Natural killer cell (primary cell): Measurements from ENCODE around the gene FOXB2. TPM values are rescaled to one million over a fixed set of nuclear protein-coding genes. Genes with fewer than 3 reads are reported as not detected.

ENCODE experiments used
- ATAC-seq, 3 donors: fragments of 150-1000 bp in 2 of 3; fragments of 200-7000 bp in 1 of 3; cut with Tn5 transposase; 1 replicate in 1 of 3; 2 replicates in 2 of 3; pipeline ENCODE4 v1.10.0; 2021; ENCODE audit warnings: mild to moderate bottlenecking in 2 of 3, moderate library complexity in 2 of 3
- DNase-seq, 2 donors: peaks; one replicate each; pipeline versions ENCODE4 v3.0.0 to v3.0.0-alpha.2; 2013 to 2021; ENCODE audit warnings: mixed read lengths in 1 of 2
- H3K27ac ChIP-seq: one replicate; pipeline ENCODE4 v1.5.1; 2013; ENCODE audit warnings: mild to moderate bottlenecking, low read length
- H3K27me3 ChIP-seq: one replicate; pipeline ENCODE4 v1.6.1; 2013; ENCODE audit warnings: low read length; ENCODE audit not compliant: control insufficient read depth, insufficient read depth
- H3K36me3 ChIP-seq: one replicate; pipeline ENCODE4 v1.6.1; 2013; ENCODE audit warnings: low read length; ENCODE audit not compliant: control insufficient read depth, insufficient read depth
- H3K4me1 ChIP-seq: one replicate; pipeline ENCODE4 v1.6.1; 2013; ENCODE audit warnings: low read length; ENCODE audit not compliant: control insufficient read depth, insufficient read depth
- H3K4me3 ChIP-seq: one replicate; pipeline ENCODE4 v1.5.1; 2013; ENCODE audit warnings: low read length
- H3K9me3 ChIP-seq: one replicate; pipeline ENCODE4 v1.6.1; 2013; ENCODE audit warnings: low read length; ENCODE audit not compliant: control insufficient read depth, insufficient read depth
- H3K27ac Mint-ChIP-seq, 2 donors: one replicate each; pipeline ENCODE4 v1.8.0; 2022; ENCODE audit warnings: mild to moderate bottlenecking in 2 of 2, mixed read lengths in 2 of 2, moderate library complexity in 1 of 2
- H3K27me3 Mint-ChIP-seq, 2 donors: one replicate each; pipeline ENCODE4 v1.8.0; 2022; ENCODE audit warnings: low read depth in 2 of 2, mixed read lengths in 2 of 2
- H3K36me3 Mint-ChIP-seq: one replicate; pipeline ENCODE4 v1.8.0; 2022; ENCODE audit warnings: mixed read lengths
- H3K4me1 Mint-ChIP-seq, 2 donors: one replicate each; pipeline ENCODE4 v1.8.0; 2022; ENCODE audit warnings: mixed read lengths in 2 of 2
- H3K4me3 Mint-ChIP-seq: one replicate; pipeline ENCODE4 v1.8.0; 2022; ENCODE audit warnings: mild to moderate bottlenecking, moderate library complexity, mixed read lengths
- H3K9me3 Mint-ChIP-seq, 2 donors: one replicate each; pipeline ENCODE4 v1.8.0; 2022; ENCODE audit warnings: mixed read lengths in 2 of 2
- WGBS: methylation state at CpG from one replicate; pipeline ENCODE4 v1.1.7; 2013; ENCODE audit warnings: missing lambda C conversion rate; ENCODE audit not compliant: insufficient coverage; 5-methylcytosine and 5-hydroxymethylcytosine counted together
- intact Hi-C: fragments of 100-400 bp; cut with micrococcal nuclease; formaldehyde crosslinking; loops from one replicate; pipeline ENCODE4 v1.14.2; 2022
- total RNA-seq, 4 donors: library from RNA; stranded (reverse); fragments of 120-200 nt in 1 of 4; gene quantifications; one replicate each; pipeline versions ENCODE4 v1.2.3 to v1.2.4, GENCODE V29; 2013 to 2022
- TF ChIP-seq, protein P1 (sequence below): fragments of 200-600 bp; IDR thresholded peaks from one replicate; pipeline ENCODE4 v1.8.0; 2022; ENCODE audit warnings: antibody characterized with exemption

The FOXB2 gene
- total RNA-seq, 3 donors from 2014 or later (not counting 1 experiment from before 2014, with no cell fraction given): not detected

DNA sequence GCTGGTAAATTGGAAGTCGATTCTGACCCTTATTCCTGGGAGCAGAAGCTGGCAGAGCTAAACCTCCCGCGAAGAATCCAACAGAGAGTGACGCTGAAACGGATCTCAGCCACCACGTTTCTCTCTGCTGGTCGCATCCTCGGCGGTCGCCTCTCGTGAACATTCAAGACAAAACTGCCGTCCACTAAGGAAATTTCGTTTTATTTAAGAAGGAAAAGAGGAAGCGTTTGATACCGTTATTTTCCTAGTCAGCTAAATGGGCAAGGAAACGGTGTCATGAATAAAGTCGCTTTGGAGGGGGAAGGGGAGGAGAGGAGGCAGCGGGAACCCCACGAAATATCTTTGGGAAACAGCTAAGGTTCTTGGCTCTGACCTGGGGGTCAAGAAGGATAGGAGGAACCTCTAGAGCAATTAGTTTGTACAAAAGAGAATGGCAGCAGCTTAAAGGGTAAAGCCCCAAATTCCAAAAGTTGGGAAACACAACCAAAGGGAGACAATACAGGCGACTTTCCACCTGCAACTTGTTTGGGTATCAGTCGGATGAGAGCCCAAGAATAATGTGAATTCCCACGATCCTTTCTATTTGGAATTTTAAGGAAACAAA, 1.9 kb downstream of the FOXB2 start:
- intact Hi-C loops: no loop called here
- Mint-ChIP-seq H3K4me3 (peak overlapping the region; percentile 37), H3K36me3 (no peaks in the 10 kb centered on the region), H3K4me1 (peaks cover 9% of the 10 kb centered on the region in 2 donors), H3K27ac (no peak overlapping the region), H3K9me3 (no peaks in the 10 kb centered on the region), H3K27me3 (peaks cover 61 to 75% of the 10 kb centered on the region in 2 donors)
- ATAC-seq (no peak), DNase-seq (no peak)
- Histone ChIP-seq H3K4me3 (no peak overlapping the region), H3K4me1 (peaks cover 9% of the 10 kb centered on the region), H3K9me3 (no peaks in the 10 kb centered on the region), H3K36me3 (no peaks in the 10 kb centered on the region), H3K27ac (no peak overlapping the region), H3K27me3 (peaks cover 56% of the 10 kb centered on the region)
- TF ChIP-seq, protein P1, sequence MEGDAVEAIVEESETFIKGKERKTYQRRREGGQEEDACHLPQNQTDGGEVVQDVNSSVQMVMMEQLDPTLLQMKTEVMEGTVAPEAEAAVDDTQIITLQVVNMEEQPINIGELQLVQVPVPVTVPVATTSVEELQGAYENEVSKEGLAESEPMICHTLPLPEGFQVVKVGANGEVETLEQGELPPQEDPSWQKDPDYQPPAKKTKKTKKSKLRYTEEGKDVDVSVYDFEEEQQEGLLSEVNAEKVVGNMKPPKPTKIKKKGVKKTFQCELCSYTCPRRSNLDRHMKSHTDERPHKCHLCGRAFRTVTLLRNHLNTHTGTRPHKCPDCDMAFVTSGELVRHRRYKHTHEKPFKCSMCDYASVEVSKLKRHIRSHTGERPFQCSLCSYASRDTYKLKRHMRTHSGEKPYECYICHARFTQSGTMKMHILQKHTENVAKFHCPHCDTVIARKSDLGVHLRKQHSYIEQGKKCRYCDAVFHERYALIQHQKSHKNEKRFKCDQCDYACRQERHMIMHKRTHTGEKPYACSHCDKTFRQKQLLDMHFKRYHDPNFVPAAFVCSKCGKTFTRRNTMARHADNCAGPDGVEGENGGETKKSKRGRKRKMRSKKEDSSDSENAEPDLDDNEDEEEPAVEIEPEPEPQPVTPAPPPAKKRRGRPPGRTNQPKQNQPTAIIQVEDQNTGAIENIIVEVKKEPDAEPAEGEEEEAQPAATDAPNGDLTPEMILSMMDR: no peak
- 6% methylated on average over 22 of the region's 22 CpGs for WGBS

DNA sequence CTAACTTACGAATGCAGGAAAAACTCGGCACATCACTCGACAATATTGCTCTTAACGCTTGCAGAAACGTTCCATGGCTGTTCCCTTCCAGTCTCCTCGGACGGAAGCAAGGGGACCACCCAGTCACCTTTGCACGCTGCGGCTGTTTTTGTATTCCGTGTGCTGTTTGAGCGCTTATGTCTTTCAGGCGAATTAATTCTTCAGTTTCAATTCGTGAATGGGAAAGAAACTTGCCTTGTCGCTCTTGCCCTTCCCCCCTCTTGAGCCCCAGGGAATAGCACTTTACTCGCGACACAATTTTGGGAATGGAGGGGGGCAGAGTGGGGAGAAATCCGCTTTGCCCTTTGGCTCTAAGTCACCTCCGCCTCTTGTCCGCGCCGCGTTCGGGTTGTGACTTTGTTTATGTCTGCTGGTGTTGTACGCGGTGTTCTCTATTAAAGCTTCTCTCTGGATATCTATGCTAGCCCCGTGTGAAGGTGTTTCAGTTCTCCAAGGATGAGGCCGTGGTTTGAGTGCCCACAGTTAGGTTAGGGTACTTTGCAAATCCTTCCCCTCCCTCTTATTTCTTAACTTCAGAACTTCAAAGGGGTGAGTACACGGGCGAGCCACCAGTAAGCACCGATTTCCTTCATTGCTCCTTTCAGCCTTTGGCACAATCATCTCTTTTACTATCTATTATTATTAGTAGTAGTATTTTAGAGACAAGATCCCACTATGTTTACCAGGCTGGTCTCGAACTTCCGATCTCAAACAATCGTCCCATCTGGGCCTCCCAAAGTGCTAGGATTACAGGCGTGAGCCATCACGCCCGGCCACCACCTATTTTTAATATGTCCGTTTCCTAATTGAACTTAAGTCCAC, 2.7 kb downstream of the FOXB2 start:
- Mint-ChIP-seq H3K4me3 (no peak overlapping the region), H3K27me3 (peaks cover 57 to 68% of the 10 kb centered on the region in 2 donors), H3K36me3 (no peaks in the 10 kb centered on the region), H3K9me3 (no peaks in the 10 kb centered on the region), H3K4me1 (peaks cover 9% of the 10 kb centered on the region in 2 donors), H3K27ac (no peak overlapping the region)
- DNase-seq (no peak), ATAC-seq (no peak)
- intact Hi-C loops: no loop called here
- peaks cover 56% of the 10 kb centered on the region for H3K27me3 ChIP-seq
- 13% methylated on average over 34 of the region's 37 CpGs for WGBS
- peaks cover 9% of the 10 kb centered on the region for H3K4me1 ChIP-seq
- H3K9me3 ChIP-seq: no peaks in the 10 kb centered on the region
- no peak overlapping the region for H3K4me3 ChIP-seq
- H3K36me3 ChIP-seq: no peaks in the 10 kb centered on the region
- TF ChIP-seq, protein P1: no peak
- H3K27ac ChIP-seq: no peak overlapping the region

DNA sequence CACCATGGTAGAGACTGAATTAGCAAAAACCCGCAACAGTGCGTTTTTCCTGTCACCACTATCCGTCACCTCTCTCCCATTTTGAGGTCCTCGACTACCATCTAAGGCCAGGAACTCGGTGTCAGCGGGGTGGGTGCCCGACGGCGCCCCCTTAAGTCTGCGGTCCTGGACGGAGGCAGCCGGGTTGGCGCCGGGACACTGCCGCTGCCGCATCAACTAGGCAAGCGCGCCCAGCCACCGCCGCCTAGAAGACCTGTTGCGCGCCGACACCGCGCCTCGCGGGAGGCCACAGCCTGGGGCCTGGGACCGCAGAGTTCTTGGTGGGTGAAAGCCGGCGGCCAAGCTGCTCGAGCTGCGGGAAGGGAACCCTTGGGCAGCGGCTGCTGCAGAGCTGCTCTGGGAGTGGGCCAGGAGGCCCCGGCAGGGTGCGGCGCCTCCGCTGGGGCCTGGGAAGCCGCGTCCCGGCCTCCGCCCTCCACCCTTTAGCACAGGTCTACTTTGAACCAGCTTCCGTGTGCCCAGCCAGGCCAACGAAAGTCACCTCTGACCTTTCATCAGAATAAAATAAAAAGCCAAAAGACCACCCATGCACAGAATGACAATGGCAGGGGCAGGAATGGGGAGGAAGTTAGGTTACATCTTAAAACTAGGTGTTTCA, 3.5 kb downstream of the FOXB2 start:
- H3K27ac ChIP-seq: no peak overlapping the region
- ATAC-seq (no peak), DNase-seq (no peak)
- H3K9me3 Mint-ChIP-seq: no peaks in the 10 kb centered on the region
- H3K27me3 ChIP-seq: peaks cover 50% of the 10 kb centered on the region
- intact Hi-C loops: no loop called here
- H3K4me1 Mint-ChIP-seq: peaks cover 8 to 9% of the 10 kb centered on the region in 2 donors
- H3K9me3 ChIP-seq: no peaks in the 10 kb centered on the region
- no peaks in the 10 kb centered on the region for H3K36me3 ChIP-seq
- H3K4me3 Mint-ChIP-seq: no peak overlapping the region
- no peak overlapping the region for H3K4me3 ChIP-seq
- H3K27me3 Mint-ChIP-seq: peaks cover 49 to 60% of the 10 kb centered on the region in 2 donors
- TF ChIP-seq, protein P1: no peak
- H3K36me3 Mint-ChIP-seq: no peaks in the 10 kb centered on the region
- H3K27ac Mint-ChIP-seq: no peak overlapping the region
- WGBS: 6% methylated on average over 43 of the region's 43 CpGs
- peaks cover 9% of the 10 kb centered on the region for H3K4me1 ChIP-seq
